Activated CD4-positive, alpha-beta T cell treated with anti-CD3 and anti-CD28 coated beads for 1 hour (primary cell): ENCODE measurements around the gene ZNF333.
"Not testable (repeated sequence)": the region's sequence is repeated elsewhere in the genome, so short reads cannot be mapped to it uniquely, and the experiment has no call there.

Source experiments
- DNase-seq: peaks from one replicate; pipeline ENCODE4 v3.0.0-alpha.2; 2020

Gene ZNF333

DNA sequence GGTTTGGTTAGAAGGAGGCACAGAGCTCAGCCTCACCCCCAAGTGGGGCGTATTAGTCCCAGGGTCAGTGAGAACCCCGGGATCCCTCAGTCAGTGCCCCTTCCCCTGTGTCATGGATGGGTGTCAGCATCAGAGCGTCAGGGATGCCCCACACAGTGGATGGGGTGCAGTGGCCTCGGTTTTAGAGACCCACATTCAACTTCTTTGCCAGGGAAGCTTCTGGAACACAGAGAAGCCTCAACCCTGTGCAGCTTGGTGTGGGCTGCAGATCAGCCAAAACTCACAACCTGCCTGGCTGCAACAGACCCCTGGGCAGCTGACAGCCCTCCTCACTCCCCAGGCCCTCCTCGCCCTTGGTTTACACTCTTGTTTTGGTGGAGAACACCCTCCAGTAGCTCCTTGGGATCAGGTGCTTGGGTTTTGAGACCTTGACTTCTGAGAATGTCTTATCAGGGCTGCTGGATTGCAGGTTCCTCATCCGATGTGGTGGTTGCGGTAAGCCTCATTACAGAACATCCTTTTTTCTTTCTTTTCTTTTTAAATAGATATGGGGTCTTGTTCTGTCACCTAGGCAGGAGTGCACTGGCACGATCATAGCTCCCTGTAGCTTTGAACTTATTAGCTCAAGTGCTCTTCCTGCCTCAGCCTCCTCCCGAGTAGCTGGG lies 11.0 kb downstream of the ZNF333 start:
- DNase-seq: no peak

DNA sequence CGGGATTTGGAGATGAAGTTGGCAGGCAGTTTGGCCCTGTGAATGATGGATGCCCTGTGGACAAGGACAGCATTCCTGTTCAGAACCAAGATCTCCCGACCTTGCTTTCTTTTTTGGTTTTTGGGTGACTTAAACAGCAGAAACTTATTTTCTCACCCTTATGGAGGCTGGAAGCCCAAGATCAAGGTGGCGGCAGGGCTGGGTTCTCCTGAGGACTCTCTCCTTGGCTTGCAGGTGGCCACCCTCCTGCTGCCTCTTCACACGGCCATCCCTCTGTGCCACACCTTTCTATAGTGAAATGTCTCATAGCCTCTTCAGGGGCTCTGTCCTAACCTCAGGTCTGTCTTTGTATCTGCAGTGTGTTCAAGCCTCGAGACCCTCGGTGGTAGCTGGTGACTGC lies 14.0 kb downstream of the ZNF333 start:
- DNase-seq: no peak

DNA sequence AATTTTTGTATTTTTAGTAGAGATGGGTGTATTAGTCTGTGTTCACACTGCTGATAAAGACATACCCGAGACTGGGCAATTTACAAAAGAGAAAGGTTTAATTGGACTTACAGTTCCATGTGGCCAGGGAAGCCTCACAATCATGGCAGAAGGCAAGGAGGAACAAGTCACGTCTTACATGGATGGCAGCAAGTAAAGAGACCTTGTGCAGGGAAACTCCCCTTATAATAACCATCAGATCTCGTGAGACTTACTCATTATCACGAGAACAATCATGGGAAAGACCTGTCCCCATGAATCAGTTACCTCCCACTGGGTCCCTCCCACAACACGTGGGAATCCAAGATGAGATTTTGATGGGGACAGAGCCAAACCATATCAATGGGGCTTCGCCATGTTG lies 14.6 kb downstream of the ZNF333 start:
- DNase-seq: no peak

DNA sequence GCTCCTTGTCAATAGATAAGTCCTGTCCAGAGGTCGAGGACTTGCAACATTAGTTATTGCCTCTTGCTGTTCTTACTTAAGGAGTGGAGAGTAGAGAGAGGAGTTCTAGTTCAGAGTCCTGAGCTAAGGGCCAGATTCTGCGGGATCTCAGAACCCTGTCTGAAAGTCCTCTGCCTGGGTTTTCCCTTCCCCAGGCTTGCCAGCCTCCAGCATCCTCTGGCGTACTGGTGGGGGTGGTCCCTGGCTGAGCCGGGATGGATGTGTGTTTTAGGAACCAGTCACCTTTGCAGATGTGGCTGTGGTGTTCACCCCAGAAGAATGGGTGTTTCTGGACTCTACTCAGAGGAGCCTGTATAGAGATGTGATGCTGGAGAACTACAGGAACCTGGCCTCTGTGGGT lies 26.0 kb downstream of the ZNF333 start:
- no peak for DNase-seq

DNA sequence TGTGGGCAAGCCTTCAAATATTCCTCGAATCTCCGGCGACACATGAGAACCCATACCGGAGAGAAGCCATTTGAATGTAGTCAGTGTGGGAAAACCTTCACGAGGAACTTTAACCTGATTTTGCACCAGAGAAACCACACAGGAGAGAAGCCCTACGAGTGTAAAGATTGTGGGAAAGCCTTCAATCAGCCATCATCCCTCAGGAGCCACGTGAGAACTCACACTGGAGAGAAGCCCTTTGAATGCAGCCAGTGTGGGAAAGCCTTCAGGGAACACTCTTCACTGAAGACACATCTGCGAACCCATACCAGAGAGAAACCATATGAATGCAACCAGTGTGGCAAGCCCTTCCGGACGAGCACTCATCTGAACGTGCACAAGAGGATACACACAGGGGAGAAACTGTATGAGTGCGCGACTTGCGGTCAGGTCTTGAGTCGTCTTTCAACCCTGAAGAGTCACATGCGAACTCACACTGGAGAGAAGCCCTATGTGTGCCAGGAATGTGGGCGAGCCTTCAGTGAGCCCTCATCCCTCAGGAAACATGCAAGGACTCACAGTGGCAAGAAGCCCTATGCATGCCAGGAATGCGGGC lies 28.8 kb downstream of the ZNF333 start:
- DNase-seq: no peak

DNA sequence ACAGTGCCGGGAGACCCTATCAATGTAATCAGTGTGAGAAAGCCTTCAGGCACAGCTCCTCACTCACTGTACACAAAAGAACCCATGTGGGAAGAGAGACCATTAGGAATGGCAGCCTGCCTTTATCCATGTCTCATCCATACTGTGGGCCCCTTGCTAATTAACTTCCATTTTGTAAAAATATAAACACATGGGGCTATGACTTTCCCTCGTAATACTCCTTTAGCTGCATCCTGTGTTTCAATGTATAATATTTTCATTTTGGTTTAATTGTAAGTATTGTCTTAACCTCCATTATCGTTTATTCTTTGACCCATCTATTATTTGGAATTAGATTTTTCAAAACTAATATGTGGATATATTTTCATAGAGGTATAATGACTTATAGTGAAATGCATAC lies 29.3 kb downstream of the ZNF333 start:
- DNase-seq: no peak

DNA sequence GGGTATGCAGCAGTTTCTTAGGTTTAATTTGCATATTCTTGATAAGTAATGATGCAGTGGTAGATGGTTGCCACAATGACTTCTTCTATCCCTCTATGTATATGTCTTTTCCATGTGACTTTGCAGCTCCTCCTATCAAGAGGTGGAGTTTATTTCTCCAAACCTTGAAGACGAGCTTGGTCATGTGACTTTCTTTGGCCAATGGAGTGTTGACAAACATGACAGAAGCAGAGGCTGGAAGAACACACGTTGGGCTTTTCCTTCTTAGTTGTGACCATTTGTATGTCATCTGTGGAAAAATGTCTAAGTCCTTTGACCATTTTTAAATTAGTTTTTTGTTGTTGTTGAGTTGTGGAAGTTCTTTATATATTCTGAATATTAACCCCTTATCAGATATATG lies 32.3 kb downstream of the ZNF333 start:
- DNase-seq: no peak

DNA sequence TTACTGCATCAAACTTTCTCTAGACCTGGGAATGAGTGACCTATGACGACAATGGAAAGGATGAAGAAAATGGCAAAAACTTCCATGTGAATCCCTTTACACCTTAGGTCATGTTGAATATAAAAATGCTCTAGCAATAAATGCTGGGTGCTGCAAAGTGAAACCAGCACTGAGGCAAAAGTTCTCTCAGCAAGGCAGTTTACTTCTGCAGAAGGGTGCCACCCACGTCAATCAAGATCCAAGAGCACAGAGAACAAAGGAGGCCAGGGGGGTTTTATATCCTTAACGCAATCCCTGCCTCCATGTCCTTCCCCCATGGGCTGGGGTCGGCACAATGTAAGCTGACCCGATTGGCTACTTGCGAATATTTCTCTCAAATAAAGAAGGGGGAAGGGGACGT lies 38.7 kb downstream of the ZNF333 start:
- no peak for DNase-seq

DNA sequence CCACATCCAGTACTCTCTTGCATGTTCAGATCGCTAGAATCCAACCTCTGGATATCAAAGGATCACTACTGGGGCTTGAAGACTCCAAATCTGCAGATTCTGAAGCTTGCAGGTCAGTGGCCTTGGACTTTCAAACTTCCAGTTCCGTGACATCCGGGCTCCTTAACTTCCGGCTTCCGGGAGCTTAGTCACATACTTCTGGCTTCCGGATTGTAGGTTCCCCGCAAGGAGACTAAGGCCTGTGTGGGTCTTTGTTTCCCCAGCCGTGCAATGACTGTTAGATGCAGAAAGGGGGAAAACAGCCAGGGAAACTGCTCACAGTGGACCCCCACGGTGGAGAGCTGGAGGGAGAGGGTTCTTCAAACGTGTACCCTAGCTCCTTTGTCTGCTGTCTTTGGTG lies 41.4 kb downstream of the ZNF333 start:
- DNase-seq: no peak

DNA sequence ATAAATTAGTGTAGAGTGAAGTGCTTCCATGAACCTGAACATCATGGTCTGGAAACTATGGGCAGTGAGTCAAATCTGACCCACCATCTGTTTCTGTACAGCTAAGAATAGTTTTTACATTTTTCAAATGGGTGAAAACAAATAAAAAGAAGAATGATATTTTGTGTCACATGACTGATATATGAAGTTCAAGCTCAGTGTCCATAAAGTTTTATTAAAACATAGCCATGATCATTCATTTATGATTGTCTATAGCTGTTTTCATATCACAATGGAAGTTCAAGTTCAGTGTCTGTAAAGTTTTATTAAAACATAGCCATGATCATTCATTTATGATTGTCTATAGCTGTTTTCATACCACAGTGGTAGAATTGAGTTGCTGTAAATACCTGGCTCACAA lies 42.7 kb downstream of the ZNF333 start:
- DNase-seq: no peak

DNA sequence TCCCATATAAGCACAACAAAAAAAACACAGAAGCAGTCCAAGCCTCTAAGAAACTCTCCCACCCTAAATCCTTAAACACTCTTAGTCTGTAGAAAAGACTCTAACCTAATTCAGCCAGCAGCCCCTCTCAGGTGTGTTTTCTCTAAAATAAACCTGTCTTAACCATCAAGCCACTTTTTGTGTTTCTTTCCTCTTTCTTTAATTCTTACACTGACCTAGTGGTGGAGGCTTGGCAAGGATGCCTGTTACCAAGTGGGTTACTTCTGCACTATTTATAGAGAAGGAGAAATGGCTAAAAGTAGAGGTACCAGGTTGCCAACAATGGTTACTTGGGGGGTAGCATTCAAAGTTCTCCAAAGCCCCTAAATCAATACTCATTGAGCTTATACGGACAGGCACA lies 43.7 kb downstream of the ZNF333 start:
- DNase-seq: no peak

DNA sequence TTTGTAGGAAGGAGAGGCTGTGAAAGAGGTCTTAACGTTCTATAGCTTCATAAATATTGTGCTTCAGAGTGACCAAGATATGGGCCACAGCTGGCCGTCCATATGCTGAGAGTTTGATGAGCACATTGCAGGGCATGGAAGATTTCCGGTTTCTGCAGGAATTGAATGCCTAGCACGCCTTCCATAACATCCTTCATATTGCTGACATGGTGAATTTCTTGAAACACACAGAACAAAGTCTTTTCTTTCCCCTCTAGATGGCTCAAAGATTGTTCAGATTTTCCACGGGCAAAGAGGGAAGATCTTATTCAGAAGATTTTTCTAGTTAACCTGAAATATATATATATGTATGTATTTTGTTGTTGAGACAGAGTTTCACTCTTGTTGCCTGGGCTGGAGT lies 46.1 kb downstream of the ZNF333 start:
- no peak for DNase-seq

DNA sequence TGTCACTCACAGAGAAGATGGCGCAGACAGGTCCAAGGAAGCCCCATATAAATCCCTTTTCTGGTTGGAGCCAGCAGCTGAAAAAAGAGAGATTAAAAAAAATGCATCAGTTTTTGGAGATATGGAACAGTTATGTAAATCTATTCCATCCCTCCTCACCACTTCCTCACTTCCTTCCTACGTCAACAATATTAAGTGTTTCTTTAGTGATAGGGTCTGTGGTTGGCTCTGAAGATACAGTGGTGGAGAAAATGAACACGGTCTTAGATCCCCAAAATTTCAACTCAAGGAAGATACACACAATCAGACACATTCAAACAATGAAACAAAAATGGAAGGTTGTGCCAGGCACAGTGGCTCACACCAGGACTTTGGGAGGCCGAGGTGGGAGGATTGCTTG lies 57.0 kb downstream of the ZNF333 start:
- no peak for DNase-seq

DNA sequence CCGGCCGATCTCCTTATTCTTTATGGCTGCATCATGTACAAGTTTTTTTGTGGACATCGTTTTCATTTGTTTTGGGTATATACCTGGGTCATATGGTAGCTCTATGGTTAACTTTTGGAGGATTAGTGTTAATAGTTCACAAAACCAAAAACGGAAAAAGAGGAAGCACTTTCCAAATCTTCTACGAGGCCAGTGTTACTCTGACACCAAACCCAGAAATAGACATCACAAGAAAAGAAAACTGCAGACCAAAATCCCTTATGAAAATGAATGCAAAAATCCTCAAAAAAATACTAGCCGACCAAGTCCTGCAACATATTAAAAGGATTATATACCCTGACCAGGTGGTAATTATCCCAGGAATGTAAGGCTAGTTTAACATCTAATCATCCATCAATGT lies 58.8 kb downstream of the ZNF333 start:
- no peak for DNase-seq

DNA sequence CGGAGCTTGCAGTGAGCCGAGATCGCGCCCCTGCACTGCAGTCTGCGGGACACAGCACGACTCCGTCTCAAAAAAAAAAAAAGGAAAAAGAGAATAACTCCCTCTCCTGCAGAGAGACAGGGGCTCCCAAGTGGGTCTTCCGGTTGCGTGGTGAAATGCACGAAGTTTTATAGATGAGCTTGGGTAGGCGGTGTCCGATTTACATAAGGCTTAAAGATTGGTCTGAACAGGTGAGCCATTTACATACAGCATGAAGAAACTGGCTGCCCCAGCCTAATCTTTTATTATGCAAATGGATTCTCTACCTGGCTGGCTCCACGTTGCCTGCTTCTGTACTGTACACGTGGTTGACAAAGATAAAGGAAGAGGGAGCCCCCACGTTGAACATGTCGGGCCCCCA lies 69.0 kb downstream of the ZNF333 start:
- DNase-seq: no peak

DNA sequence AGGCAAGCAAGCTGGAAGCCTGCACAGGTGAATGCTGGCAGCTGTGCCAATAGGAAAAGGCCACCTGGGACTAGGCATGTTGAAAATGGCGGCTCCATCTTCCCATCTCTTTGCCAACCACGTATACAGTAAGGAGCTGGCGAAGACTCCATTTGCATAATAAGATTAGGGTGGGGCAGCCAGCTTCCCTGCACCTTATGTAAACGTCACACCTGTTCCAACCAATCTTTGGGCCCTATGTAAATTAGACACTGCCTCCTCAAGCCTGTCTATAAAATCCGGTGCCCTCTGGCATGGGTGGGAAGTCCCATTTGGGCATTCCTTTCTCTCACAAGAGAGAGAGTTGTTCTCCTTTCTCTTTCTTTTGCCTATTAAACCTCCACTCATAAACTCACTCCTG lies 71.8 kb downstream of the ZNF333 start:
- no peak for DNase-seq

DNA sequence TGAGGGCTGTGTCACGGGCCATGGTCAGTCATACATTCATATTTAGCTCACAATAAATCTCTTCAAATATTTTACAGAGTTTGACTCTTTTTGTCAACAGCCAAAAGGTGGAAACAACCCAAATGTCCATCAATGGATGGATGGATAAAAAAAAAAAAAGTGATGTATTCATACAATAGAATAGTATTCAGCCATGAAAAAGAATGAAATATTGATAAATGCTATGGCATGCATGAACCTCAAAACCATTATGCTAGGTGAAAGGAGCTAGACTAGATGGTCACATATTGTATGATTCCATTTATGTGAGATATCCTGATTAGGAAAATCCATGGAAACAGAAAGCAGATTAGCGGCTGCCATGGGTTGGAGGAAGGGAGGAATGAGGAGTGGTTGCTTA lies 72.3 kb downstream of the ZNF333 start:
- DNase-seq: no peak

DNA sequence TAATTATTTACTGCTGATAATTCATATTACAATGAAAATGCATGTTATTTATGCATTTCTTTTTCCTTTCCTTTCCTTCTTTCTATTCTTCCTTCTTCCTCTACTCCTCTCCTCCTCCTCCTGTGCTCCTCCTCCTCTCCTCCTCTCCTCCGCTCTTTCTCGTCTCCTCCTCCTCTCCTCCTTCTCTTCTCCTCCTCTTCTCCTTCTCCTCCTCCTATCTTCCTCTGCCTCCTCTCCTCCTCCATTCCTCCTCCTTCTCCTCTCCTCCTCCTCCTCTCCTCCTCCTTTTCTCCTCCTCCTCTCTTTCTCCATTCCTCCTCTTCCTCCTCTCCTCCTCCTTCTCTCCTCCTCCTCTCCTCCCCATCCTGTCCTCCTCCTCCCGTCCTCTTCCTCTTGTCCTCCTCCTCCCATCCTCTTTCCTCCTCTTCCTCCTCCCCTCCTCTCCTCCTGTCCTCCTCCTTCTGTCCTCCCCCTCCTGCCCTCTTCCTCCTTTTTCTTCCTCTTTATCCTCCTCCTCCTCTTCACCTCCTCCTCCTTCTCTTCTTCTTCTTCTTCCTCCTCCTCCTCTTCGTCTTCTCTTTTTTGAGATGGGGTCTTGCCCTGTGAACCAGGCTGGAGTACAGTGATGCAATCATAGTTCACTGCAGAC lies 73.8 kb downstream of the ZNF333 start:
- DNase-seq: no peak

DNA sequence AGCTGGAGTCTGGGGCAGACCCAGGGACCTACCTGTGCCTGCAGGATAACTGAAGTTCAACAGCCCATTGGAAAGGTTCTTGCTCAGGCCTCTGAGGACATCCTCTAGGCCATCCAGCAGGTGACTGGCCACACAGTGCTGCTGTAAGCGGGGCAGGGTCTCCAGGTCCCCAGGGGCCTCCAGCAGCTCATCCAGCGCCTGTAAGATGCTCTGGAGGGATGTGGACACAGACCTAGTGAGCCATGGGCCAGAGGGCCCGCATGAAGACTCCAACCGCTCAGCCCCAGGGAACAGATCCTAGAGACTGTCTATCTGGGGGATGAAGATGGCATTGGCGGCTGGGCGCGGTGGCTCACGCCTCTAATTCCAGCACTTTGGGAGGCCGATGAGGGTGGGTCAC lies 74.6 kb downstream of the ZNF333 start:
- DNase-seq: no peak

DNA sequence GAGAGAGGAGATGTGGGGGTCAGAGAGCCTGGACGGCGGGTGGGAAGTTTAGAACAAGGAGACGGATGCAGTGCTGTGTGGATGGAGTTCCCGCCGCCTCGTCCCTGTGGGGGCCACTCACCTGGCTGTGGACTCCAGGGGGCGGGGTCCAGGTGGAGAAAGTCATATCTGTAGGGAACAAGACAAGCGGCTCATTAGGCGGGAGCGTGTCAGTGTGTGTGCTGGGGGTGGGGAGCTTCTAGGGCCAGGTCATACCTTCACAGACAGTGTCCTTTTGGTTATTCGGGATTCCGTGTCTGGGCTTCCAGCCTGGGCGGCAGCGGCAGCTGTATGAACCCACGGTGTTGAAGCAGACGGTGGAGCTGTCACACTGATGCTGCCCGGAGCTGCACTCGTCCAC lies 75.6 kb downstream of the ZNF333 start:
- DNase-seq: not testable (repeated sequence)

DNA sequence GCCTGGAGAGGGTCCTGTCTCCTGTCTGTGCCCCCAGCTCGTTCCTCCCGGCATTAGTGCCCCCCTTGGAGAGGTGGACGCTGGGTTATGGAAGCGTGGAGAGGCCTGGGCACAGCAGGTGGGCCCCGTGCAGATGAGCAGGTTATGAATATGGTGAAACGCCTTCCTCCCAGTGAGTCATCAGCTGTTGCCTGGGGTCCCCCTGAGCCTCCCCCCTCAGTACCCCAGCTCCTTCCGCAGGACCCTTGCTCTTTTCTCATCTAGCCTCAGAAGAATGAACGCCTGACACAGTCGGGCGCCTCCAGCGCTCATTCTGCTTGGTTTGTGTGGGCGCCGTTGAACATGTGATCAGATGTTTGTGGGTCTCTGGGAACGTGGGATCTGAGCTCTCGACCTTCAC lies 76.0 kb downstream of the ZNF333 start:
- not testable (repeated sequence) for DNase-seq

DNA sequence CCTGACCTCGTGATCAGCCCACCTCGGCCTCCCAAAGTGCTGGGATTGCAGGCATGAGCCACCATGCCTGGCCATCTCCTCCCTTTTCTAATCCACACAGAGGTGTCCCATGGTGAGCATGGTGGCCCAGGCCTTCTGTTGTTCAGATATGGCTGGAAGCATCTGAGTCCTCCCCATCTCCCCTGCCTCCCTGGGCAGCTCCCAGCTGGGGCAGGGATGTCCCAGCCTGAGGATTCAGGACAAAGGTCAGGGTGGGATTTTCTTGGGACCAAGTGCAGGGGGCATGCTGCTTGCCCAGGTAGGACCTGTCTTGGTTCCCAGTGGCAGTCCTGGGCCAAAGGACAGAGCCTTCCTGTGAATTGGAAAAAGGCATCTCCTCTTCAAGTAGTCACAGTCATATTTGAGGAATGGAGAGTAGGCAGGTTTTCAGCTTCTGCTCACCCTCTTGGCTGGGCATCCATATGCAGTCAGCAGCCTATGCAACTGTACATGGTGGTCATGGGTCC lies 77.7 kb downstream of the ZNF333 start:
- DNase-seq: no peak

DNA sequence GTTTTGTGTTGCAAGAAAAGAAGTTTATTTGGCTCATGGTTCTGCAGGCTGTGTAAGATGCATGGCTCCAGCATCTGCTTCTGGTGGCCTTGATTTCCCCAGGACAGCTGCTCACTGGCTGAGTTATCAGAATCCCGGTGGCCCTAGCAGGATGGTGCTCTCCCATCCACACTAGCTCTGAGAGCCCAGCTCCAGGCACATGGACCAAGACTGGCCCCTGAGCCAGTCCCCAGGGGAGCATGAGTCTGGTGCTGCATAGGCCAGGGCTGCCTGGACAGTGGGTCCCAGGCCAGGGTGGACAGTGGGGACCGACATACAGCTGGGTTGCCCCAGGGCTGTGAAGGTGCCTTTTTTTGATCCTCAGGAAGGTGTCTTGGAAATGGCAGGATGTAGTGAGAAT lies 78.2 kb downstream of the ZNF333 start:
- DNase-seq: no peak

DNA sequence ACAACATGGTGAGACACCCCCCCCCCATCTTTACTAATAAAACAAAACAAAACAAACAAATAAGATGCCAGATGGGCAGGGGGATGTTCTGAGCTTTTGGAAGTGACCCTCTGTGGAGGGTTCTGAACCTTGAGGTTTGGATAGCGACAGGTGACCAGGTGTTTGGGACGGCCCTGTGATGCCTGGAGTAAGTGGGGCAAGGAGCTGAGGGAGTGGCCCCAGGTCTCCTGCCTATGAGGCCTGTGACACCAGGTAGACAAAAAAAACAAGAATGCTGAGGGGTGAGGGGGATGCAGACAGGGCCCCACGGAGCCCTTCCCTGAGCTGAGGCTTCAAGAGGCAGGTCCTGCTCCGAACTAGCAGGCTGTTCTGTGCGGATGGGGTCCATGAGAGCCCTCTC lies 79.4 kb downstream of the ZNF333 start:
- DNase-seq: no peak

DNA sequence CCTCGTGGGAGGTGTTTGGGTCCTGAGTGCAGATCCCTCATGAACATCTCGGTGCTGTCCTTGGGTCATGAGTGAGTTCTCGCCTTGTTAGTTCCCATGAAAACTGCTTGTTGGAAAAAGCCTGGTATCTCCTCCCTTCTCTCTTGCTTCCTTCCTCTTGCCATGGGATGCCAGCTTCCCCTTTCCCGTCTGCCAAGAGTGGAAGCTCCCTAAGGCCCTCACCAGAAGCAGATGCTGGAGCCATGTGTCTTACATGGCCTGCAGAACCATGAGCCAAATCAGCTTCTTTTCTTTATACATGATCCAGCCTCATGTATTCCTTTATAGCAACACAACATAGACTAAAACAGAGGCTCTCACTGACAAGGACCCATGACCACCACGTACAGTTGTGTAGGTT lies 80.3 kb downstream of the ZNF333 start:
- DNase-seq: no peak
